ENCODE data around the gene PDCD11. TPM values are rescaled to one million over a fixed set of nuclear protein-coding genes. Genes with fewer than 3 reads are reported as not detected.

PDCD11 gene
- total and polyA plus RNA-seq, 4 donors: 8.3 to 20.9 (median 9.8) TPM

GRCh38 chr10:103367379-103367781 lies 29.0 kb upstream of the PDCD11 start:
- DNase-seq (ENCODE audit: low spot score): no peak
- TF ChIP-seq EGR1 (IDR thresholded peaks at IDR 0.05; ENCODE audit: low read depth in 2 of 2) (no peak), REST (IDR thresholded peaks at IDR 0.05) (no peak), JUND (IDR thresholded peaks at IDR 0.05) (no peak), SP1 (IDR thresholded peaks at IDR 0.05) (no peak), MAX (IDR thresholded peaks at IDR 0.05) (no peak)
- Histone ChIP-seq H3K9me3 (ENCODE audit: control insufficient read depth in 4 of 4, low read length in 3 of 4) (no peaks in the 10 kb centered on the region), H3K27me3 (ENCODE audit: control insufficient read depth in 4 of 4, insufficient read depth in 4 of 4, low read length in 3 of 4) (no peaks in the 10 kb centered on the region), H3K36me3 (ENCODE audit: control insufficient read depth in 4 of 4, insufficient read depth in 3 of 4, low read depth in 1 of 4, low read length in 3 of 4) (no peaks in the 10 kb centered on the region), H3K9ac (ENCODE audit: low read depth in 1 of 2, low read length in 2 of 2) (peak overlapping the region; percentile 64 to 88), H3K4me3 (ENCODE audit: low read depth in 1 of 3, low read length in 3 of 3) (peak overlapping the region; percentile 91 to 93 (median 92)), H3K4me1 (ENCODE audit: control insufficient read depth in 4 of 4, insufficient read depth in 4 of 4, low read length in 3 of 4) (peaks cover 4 to 10% (median 6%) of the 10 kb centered on the region in 4 donors), H3K27ac (ENCODE audit: low read depth in 1 of 2, low read length in 2 of 2) (peak overlapping the region; percentile 77 to 88)
- 41% methylated on average over 10 of the region's 10 CpGs for WGBS

DNA sequence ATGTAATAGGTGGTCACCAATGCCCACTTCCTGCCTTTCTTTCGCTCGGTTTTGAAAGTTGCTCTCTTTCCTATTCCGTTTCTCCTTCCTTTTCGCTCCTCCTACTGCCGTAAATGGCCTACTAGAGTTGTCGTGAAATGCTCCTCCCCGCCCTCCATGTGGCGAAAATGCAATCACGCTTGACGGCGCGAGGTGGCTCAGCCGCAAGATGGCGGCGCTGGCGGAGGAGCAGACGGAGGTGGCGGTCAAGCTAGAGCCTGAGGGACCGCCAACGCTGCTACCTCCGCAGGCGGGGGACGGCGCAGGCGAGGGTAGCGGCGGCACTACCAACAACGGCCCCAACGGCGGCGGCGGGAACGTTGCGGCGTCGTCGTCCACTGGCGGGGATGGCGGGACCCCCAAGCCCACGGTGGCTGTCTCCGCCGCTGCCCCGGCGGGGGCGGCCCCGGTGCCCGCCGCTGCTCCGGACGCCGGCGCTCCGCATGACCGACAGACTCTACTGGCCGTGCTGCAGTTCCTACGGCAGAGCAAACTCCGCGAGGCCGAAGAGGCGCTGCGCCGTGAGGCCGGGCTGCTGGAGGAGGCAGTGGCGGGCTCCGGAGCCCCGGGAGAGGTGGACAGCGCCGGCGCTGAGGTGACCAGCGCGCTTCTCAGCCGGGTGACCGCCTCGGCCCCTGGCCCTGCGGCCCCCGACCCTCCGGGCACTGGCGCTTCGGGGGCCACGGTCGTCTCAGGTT lies 28.5 kb upstream of the PDCD11 start, which contains the start of gene TAF5:
Gene TAF5 (plus strand): TSS at position 195 of the 737 bp plus-strand sequence. CDS start 14 bp downstream, at position 209.
- Histone ChIP-seq H3K36me3 (ENCODE audit: control insufficient read depth in 4 of 4, insufficient read depth in 3 of 4, low read depth in 1 of 4, low read length in 3 of 4) (no peaks in the 10 kb centered on the region), H3K27ac (ENCODE audit: low read depth in 1 of 2, low read length in 2 of 2) (peak within 1 kb of the TSS; percentile 77 to 88), H3K27me3 (ENCODE audit: control insufficient read depth in 4 of 4, insufficient read depth in 4 of 4, low read length in 3 of 4) (no peaks in the 10 kb centered on the region), H3K9ac (ENCODE audit: low read depth in 1 of 2, low read length in 2 of 2) (peak within 1 kb of the TSS; percentile 84 to 88), H3K4me3 (ENCODE audit: low read depth in 1 of 3, low read length in 3 of 3) (peak within 1 kb of the TSS; percentile 91 to 93 (median 92)), H3K4me1 (ENCODE audit: control insufficient read depth in 4 of 4, insufficient read depth in 4 of 4, low read length in 3 of 4) (peaks cover 4 to 10% (median 6%) of the 10 kb centered on the region in 4 donors), H3K9me3 (ENCODE audit: control insufficient read depth in 4 of 4, low read length in 3 of 4) (no peaks in the 10 kb centered on the region)
- no peak for TF ChIP-seq RAD21 (IDR thresholded peaks at IDR 0.05)
- TF ChIP-seq MAX (IDR thresholded peaks at IDR 0.05): peak; percentile 71
- peak in 1 of 2 donors; percentile 46 for TF ChIP-seq EGR1 (IDR thresholded peaks at IDR 0.05; ENCODE audit: low read depth in 2 of 2)
- peak; percentile 99 for TF ChIP-seq YY1 (IDR thresholded peaks at IDR 0.05)
- TF ChIP-seq ZBTB33 (IDR thresholded peaks at IDR 0.05): peak; percentile 84
- TF ChIP-seq REST (IDR thresholded peaks at IDR 0.05): peak; percentile 91
- peak; percentile 39 to 89 for TF ChIP-seq GABPA (IDR thresholded peaks at IDR 0.05 in 1 of 2, conservative IDR thresholded peaks at IDR 0.05 in 1 of 2)
- TF ChIP-seq TAF1 (conservative IDR thresholded peaks at IDR 0.05): peak; percentile 97
- TF ChIP-seq SP1 (IDR thresholded peaks at IDR 0.05): peak; percentile 61
- no peak for TF ChIP-seq NR2F2 (IDR thresholded peaks at IDR 0.05)
- peak in 1 of 2 donors; percentile 19 for TF ChIP-seq RXRA (IDR thresholded peaks at IDR 0.05)
- peak; percentile 89 for DNase-seq (ENCODE audit: low spot score)
- under 1% methylated on average over 81 of the region's 81 CpGs for whole genome bisulfite sequencing

Data from liver (tissue), 9 donors.